K562 (cell line): ENCODE results near the gene U2SURP. TPM values are rescaled to one million over a fixed set of nuclear protein-coding genes. Genes with fewer than 3 reads are reported as not detected.

Experiments used
- ARNT ChIP-seq, 2 experiments: fragments of 450-650 bp; IDR thresholded peaks; 2 replicates each; pipeline ENCODE4 v1.6.1; 2016; ENCODE audit warnings: mild to moderate bottlenecking in 1 of 2
- C11orf30 ChIP-seq: fragments of 450-650 bp; IDR thresholded peaks from 2 replicates; pipeline ENCODE4 v1.6.1; 2016; ENCODE audit warnings: low read depth, mild to moderate bottlenecking
- HDAC1 ChIP-seq, 2 experiments: fragments of 450-650 bp; IDR thresholded peaks; 2 replicates each; pipeline ENCODE4 v1.6.1; 2016 to 2017; ENCODE audit warnings: inconsistent platforms in 1 of 2, mild to moderate bottlenecking in 1 of 2, moderate library complexity in 1 of 2
- HNRNPLL ChIP-seq: fragments of 200-400 bp; formaldehyde crosslinking; IDR thresholded peaks from 2 replicates; pipeline ENCODE4 v1.6.1; 2017; ENCODE audit warnings: low read length, low read depth, mild to moderate bottlenecking; ENCODE audit not compliant: poor library complexity, severe bottlenecking
- NCOA1 ChIP-seq: fragments of 450-650 bp; IDR thresholded peaks from 2 replicates; pipeline ENCODE4 v1.6.1; 2016; ENCODE audit warnings: low read depth
- NCOR1 ChIP-seq: fragments of 450-650 bp; IDR thresholded peaks from 2 replicates; pipeline ENCODE4 v1.6.1; 2016; ENCODE audit warnings: mild to moderate bottlenecking, moderate library complexity
- PTBP1 ChIP-seq: fragments of 200-400 bp; formaldehyde crosslinking; IDR thresholded peaks from 2 replicates; pipeline ENCODE4 v1.6.1; 2017; ENCODE audit warnings: low read depth, low read length
- SREBF1 ChIP-seq: fragments of 150-350 bp; IDR thresholded peaks from 2 replicates; pipeline ENCODE4 v1.6.1; 2014; ENCODE audit warnings: antibody characterized with exemption, low read depth, low read length, borderline replicate concordance
- ZNF263 ChIP-seq: sonication (generic); formaldehyde crosslinking; IDR thresholded peaks from 2 replicates; pipeline ENCODE4 v1.8.0; 2022; ENCODE audit warnings: mild to moderate bottlenecking, missing genetic modification reagents, borderline replicate concordance
- polyA plus RNA-seq, 8 experiments: library from polyadenylated mRNA; depleted of rRNA in 4 of 8; stranded (reverse) in 5 of 8; unstranded in 3 of 8; fragments of >200 nt; fragmentation: Nextera tagmentation in 2 of 8; fragmentation: Illumina TruSeq in 1 of 8; extraction: Ambion mirVana in 2 of 8; extraction: Trizol in 1 of 8; gene quantifications; 2 replicates each; pipeline versions ENCODE4 v1.2.1 to v1.2.3, GENCODE V29; 2011 to 2014; ENCODE audit warnings: inconsistent platforms in 1 of 8, missing spikeins in 1 of 8
- total RNA-seq, 7 experiments: library from RNA; depleted of rRNA in 6 of 7; stranded (reverse); fragments of >200 nt in 6 of 7; fragmentation: Illumina TruSeq in 2 of 7; extraction: Trizol in 2 of 7; gene quantifications; 2 replicates each; pipeline versions ENCODE4 v1.2.1 to v1.2.3, GENCODE V29; 2011 to 2021; ENCODE audit warnings: low replicate concordance in 1 of 7
- TF ChIP-seq, protein P1 (sequence below): sonication (generic); formaldehyde crosslinking; IDR thresholded peaks from 2 replicates; pipeline ENCODE4 v1.9.0; 2022; ENCODE audit warnings: mild to moderate bottlenecking, missing genetic modification reagents
- TF ChIP-seq, protein P2 (sequence below): fragments of 250-450 bp; sonication (Bioruptor Pico); IDR thresholded peaks from 2 replicates; pipeline ENCODE4 v1.4.0; 2020
- TF ChIP-seq, protein P3 (sequence below): fragments of 450-650 bp; IDR thresholded peaks from 2 replicates; pipeline ENCODE4 v1.6.1; 2016; ENCODE audit warnings: low read depth
- TF ChIP-seq, protein P4 (sequence below): fragments of 450-650 bp; IDR thresholded peaks from 2 replicates; pipeline ENCODE4 v1.6.1; 2016; ENCODE audit warnings: low read depth, mild to moderate bottlenecking, moderate library complexity

Gene U2SURP
- total and polyA plus RNA-seq, 9 of the 15 experiments (the other 6 are each of a cell fraction or from before 2014, with no cell fraction given) = 128 to 322 (median 191) TPM

DNA sequence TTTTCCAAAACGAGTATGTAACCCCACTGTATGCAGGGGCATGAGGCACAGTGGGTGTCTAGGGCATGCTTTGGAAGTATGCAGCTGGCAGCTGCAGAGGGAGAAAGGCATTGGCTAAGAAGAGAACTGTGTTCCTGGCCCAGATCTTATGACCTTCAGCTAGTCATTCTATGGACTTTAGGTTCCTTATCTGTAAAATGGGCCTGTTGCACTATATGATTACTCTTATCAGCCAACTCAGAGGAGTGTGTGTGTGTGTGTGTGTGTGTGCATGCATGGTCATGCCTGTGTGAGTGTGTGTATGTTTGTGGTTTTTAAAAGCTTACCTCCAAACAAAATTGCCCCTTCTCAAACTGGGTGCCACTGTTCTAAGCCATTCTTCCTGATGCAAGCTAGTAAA lies 90.8 kb downstream of the U2SURP start (continued):
- TF ChIP-seq NCOR1 = peak; percentile 68
- TF ChIP-seq, protein P1, sequence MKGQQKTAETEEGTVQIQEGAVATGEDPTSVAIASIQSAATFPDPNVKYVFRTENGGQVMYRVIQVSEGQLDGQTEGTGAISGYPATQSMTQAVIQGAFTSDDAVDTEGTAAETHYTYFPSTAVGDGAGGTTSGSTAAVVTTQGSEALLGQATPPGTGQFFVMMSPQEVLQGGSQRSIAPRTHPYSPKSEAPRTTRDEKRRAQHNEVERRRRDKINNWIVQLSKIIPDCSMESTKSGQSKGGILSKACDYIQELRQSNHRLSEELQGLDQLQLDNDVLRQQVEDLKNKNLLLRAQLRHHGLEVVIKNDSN = no peak
- TF ChIP-seq SREBF1 = no peak
- TF ChIP-seq, protein P2, sequence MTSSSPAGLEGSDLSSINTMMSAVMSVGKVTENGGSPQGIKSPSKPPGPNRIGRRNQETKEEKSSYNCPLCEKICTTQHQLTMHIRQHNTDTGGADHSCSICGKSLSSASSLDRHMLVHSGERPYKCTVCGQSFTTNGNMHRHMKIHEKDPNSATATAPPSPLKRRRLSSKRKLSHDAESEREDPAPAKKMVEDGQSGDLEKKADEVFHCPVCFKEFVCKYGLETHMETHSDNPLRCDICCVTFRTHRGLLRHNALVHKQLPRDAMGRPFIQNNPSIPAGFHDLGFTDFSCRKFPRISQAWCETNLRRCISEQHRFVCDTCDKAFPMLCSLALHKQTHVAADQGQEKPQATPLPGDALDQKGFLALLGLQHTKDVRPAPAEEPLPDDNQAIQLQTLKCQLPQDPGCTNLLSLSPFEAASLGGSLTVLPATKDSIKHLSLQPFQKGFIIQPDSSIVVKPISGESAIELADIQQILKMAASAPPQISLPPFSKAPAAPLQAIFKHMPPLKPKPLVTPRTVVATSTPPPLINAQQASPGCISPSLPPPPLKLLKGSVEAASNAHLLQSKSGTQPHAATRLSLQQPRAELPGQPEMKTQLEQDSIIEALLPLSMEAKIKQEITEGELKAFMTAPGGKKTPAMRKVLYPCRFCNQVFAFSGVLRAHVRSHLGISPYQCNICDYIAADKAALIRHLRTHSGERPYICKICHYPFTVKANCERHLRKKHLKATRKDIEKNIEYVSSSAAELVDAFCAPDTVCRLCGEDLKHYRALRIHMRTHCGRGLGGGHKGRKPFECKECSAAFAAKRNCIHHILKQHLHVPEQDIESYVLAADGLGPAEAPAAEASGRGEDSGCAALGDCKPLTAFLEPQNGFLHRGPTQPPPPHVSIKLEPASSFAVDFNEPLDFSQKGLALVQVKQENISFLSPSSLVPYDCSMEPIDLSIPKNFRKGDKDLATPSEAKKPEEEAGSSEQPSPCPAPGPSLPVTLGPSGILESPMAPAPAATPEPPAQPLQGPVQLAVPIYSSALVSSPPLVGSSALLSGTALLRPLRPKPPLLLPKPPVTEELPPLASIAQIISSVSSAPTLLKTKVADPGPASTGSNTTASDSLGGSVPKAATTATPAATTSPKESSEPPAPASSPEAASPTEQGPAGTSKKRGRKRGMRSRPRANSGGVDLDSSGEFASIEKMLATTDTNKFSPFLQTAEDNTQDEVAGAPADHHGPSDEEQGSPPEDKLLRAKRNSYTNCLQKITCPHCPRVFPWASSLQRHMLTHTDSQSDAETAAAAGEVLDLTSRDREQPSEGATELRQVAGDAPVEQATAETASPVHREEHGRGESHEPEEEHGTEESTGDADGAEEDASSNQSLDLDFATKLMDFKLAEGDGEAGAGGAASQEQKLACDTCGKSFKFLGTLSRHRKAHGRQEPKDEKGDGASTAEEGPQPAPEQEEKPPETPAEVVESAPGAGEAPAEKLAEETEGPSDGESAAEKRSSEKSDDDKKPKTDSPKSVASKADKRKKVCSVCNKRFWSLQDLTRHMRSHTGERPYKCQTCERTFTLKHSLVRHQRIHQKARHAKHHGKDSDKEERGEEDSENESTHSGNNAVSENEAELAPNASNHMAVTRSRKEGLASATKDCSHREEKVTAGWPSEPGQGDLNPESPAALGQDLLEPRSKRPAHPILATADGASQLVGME (CRISPR knock-in tag) = no peak
- no peak for TF ChIP-seq C11orf30
- no peak for TF ChIP-seq HNRNPLL
- TF ChIP-seq NCOA1 = no peak
- TF ChIP-seq ZNF263 (CRISPR knock-in tag) = no peak
- TF ChIP-seq, protein P3, sequence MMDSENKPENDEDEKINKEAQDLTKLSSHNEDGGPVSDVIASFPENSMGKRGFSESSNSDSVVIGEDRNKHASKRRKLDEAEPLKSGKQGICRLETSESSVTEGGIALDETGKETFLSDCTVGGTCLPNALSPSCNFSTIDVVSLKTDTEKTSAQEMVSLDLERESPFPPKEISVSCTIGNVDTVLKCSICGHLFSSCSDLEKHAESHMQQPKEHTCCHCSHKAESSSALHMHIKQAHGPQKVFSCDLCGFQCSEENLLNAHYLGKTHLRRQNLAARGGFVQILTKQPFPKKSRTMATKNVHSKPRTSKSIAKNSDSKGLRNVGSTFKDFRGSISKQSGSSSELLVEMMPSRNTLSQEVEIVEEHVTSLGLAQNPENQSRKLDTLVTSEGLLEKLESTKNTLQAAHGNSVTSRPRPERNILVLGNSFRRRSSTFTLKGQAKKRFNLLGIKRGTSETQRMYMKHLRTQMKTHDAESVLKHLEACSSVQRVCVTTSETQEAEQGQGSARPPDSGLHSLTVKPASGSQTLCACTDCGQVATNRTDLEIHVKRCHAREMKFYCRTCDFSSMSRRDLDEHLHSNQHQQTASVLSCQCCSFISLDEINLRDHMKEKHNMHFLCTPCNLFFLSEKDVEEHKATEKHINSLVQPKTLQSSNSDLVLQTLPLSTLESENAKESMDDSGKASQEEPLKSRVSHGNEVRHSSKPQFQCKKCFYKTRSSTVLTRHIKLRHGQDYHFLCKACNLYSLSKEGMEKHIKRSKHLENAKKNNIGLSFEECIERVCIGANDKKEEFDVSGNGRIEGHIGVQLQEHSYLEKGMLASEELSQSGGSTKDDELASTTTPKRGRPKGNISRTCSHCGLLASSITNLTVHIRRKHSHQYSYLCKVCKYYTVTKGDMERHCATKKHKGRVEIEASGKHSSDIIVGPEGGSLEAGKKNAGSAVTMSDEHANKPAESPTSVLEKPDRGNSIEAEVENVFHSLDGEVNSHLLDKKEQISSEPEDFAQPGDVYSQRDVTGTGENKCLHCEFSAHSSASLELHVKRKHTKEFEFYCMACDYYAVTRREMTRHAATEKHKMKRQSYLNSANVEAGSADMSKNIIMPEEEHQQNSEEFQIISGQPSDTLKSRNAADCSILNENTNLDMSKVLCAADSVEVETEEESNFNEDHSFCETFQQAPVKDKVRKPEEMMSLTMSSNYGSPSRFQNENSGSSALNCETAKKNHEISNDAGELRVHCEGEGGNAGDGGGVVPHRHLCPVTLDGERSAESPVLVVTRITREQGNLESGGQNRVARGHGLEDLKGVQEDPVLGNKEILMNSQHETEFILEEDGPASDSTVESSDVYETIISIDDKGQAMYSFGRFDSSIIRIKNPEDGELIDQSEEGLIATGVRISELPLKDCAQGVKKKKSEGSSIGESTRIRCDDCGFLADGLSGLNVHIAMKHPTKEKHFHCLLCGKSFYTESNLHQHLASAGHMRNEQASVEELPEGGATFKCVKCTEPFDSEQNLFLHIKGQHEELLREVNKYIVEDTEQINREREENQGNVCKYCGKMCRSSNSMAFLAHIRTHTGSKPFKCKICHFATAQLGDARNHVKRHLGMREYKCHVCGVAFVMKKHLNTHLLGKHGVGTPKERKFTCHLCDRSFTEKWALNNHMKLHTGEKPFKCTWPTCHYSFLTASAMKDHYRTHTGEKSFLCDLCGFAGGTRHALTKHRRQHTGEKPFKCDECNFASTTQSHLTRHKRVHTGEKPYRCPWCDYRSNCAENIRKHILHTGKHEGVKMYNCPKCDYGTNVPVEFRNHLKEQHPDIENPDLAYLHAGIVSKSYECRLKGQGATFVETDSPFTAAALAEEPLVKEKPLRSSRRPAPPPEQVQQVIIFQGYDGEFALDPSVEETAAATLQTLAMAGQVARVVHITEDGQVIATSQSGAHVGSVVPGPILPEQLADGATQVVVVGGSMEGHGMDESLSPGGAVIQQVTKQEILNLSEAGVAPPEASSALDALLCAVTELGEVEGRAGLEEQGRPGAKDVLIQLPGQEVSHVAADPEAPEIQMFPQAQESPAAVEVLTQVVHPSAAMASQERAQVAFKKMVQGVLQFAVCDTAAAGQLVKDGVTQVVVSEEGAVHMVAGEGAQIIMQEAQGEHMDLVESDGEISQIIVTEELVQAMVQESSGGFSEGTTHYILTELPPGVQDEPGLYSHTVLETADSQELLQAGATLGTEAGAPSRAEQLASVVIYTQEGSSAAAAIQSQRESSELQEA = no peak
- TF ChIP-seq, protein P4, sequence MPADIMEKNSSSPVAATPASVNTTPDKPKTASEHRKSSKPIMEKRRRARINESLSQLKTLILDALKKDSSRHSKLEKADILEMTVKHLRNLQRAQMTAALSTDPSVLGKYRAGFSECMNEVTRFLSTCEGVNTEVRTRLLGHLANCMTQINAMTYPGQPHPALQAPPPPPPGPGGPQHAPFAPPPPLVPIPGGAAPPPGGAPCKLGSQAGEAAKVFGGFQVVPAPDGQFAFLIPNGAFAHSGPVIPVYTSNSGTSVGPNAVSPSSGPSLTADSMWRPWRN = no peak
- TF ChIP-seq PTBP1 = 0 out of 2 replicates have a peak, but pooled peaks have one; percentile 52
- TF ChIP-seq ARNT (IDR thresholded peaks at IDR 0.05) = peak in 1 of 2 experiments; percentile 53; a peak in 1 of 4 replicates
- TF ChIP-seq HDAC1 (IDR thresholded peaks at IDR 0.05) = peak; percentile 71 to 73; a peak in 3 of 4 replicates
